HCT116 (cell line): ENCODE results near the gene CNTNAP2. TPM values are rescaled to one million over a fixed set of nuclear protein-coding genes. Genes with fewer than 3 reads are reported as not detected.

Experiments used
- ATAC-seq: fragments of 200-7000 bp; cut with Tn5 transposase; 2 replicates; pipeline ENCODE4 v1.9.1; 2020; ENCODE audit warnings: mild to moderate bottlenecking, moderate library complexity
- BruUV-seq: library from RNA; stranded (reverse); fragments of 400-500 nt; replicated peaks from 2 replicates; lab custom pipeline; 2021; lab: Mats Ljungman, UMichigan
- CTCF ChIA-PET: fragments of 300-600 bp; sonication (Branson Sonifier 250); formaldehyde crosslinking; loops from one replicate; lab custom pipeline; 2021; ENCODE audit warnings: antibody characterized with exemption; lab: Charles Lee
- POLR2A ChIA-PET: fragments of 300-600, 350-600 bp; sonication (Branson Sonifier 250); formaldehyde crosslinking; loops from one replicate; lab custom pipeline; 2021; ENCODE audit warnings: antibody characterized with exemption; lab: Charles Lee
- RAD21 ChIA-PET, 2 experiments: fragments of 300-600 bp; sonication (Branson Sonifier 250); formaldehyde crosslinking; loops; one replicate each; lab custom pipeline; 2023; ENCODE audit warnings: low total read pairs in 2 of 2; ENCODE audit not compliant: uncharacterized antibody in 2 of 2, unreplicated experiment in 2 of 2, low non-redundant PET in 1 of 2; lab: Charles Lee
- DNase-seq: peaks from one replicate; pipeline ENCODE4 v3.0.0-alpha.2; 2010; ENCODE audit warnings: low read depth, low spot score
- H2AFZ ChIP-seq: fragments of 200-600 bp; shearing (Covaris generic), sonication (generic); 2 replicates; pipeline ENCODE4 v1.6.1; 2017; ENCODE audit warnings: low read depth, mixed run types, mixed read lengths, antibody characterized with exemption, low read length; ENCODE audit not compliant: poor library complexity, severe bottlenecking
- H3K27ac ChIP-seq: 2 replicates; pipeline ENCODE4 v1.5.1; 2012; ENCODE audit warnings: low read depth, low read length
- H3K27me3 ChIP-seq: fragments of 200-600 bp; sonication (generic); 2 replicates; pipeline ENCODE4 v1.6.1; 2016; ENCODE audit warnings: mixed run types, low read length, mixed read lengths; ENCODE audit not compliant: insufficient read depth
- H3K36me3 ChIP-seq, 2 experiments: fragments of 200-500 bp in 1 of 2; fragments of 200-600 bp in 1 of 2; sonication (Bioruptor generic) in 1 of 2; sonication (generic) in 1 of 2; 2 replicates each; pipeline versions ENCODE4 v1.5.1 to v1.6.1; 2014 to 2016; ENCODE audit warnings: low read length in 2 of 2, inconsistent platforms in 1 of 2, mixed read lengths in 1 of 2, mixed run types in 1 of 2; ENCODE audit not compliant: insufficient read depth in 2 of 2, control insufficient read depth in 1 of 2
- H3K4me1 ChIP-seq, 2 experiments: fragments of 200-600 bp in 1 of 2; sonication (generic) in 1 of 2; 2 replicates each; pipeline versions ENCODE4 v1.5.1 to v1.6.1; 2012 to 2017; ENCODE audit warnings: low read length in 2 of 2, inconsistent platforms in 1 of 2, mild to moderate bottlenecking in 1 of 2, mixed read lengths in 1 of 2, mixed run types in 1 of 2, moderate library complexity in 1 of 2; ENCODE audit not compliant: insufficient read depth in 2 of 2, control insufficient read depth in 1 of 2
- H3K4me2 ChIP-seq: fragments of 200-600 bp; sonication (generic); 2 replicates; pipeline ENCODE4 v1.6.1; 2017; ENCODE audit warnings: mixed run types, low read length, mixed read lengths
- H3K4me3 ChIP-seq, 2 experiments: fragments of 200-600 bp in 1 of 2; sonication (generic) in 1 of 2; replicated peaks in 1 of 2; 2 replicates each; pipeline ENCODE4 v1.5.1; 2011 to 2016; ENCODE audit warnings: low read length in 2 of 2, control low read depth in 1 of 2, low read depth in 1 of 2, mild to moderate bottlenecking in 1 of 2, mixed read lengths in 1 of 2, mixed run types in 1 of 2
- H3K79me2 ChIP-seq: fragments of 200-600 bp; sonication (generic); 2 replicates; pipeline ENCODE4 v1.6.1; 2017; ENCODE audit warnings: mild to moderate bottlenecking, mixed run types, low read length, moderate library complexity, mixed read lengths; ENCODE audit not compliant: insufficient read depth
- H3K9ac ChIP-seq: fragments of 200-600 bp; sonication (generic); 2 replicates; pipeline ENCODE4 v1.6.1; 2016; ENCODE audit warnings: low read length, mixed read lengths
- H3K9me2 ChIP-seq: fragments of 200-600 bp; sonication (generic), shearing (Covaris generic); 2 replicates; pipeline ENCODE4 v1.6.1; 2017; ENCODE audit warnings: mixed run types, mild to moderate bottlenecking, moderate library complexity; ENCODE audit not compliant: insufficient read depth
- H3K9me3 ChIP-seq, 2 experiments: fragments of 200-500 bp in 1 of 2; fragments of 200-600 bp in 1 of 2; sonication (Bioruptor generic) in 1 of 2; sonication (generic) in 1 of 2; 2 replicates each; pipeline ENCODE4 v1.6.1; 2014 to 2017; ENCODE audit warnings: low read length in 2 of 2, mixed read lengths in 2 of 2, inconsistent platforms in 1 of 2, low read depth in 1 of 2, mild to moderate bottlenecking in 1 of 2, mixed run types in 1 of 2, moderate library complexity in 1 of 2; ENCODE audit not compliant: control insufficient read depth in 1 of 2, insufficient read depth in 1 of 2
- H4K20me1 ChIP-seq: fragments of 200-600 bp; sonication (generic), shearing (Covaris generic); 2 replicates; pipeline ENCODE4 v1.6.1; 2017; ENCODE audit warnings: mixed run types, mild to moderate bottlenecking, moderate library complexity; ENCODE audit not compliant: insufficient read depth
- ATF3 ChIP-seq: IDR thresholded peaks from 2 replicates; pipeline ENCODE4 v1.6.1; 2012
- CBX3 ChIP-seq: IDR thresholded peaks from 2 replicates; pipeline ENCODE4 v1.6.1; 2012; ENCODE audit warnings: low read depth
- CEBPB ChIP-seq: IDR thresholded peaks from 2 replicates; pipeline ENCODE4 v1.6.1; 2012; ENCODE audit warnings: low read depth
- CTCF ChIP-seq, 3 experiments: fragments of 200-600 bp in 1 of 3; sonication (generic) in 1 of 3; IDR thresholded peaks in 2 of 3; conservative IDR thresholded peaks in 1 of 3; 2 replicates each; pipeline ENCODE4 v1.5.1; 2012 to 2017; ENCODE audit warnings: low read depth in 2 of 3, low read length in 2 of 3, antibody characterized with exemption in 1 of 3, borderline replicate concordance in 1 of 3, control low read depth in 1 of 3, mild to moderate bottlenecking in 1 of 3, mixed read lengths in 1 of 3, mixed run types in 1 of 3, moderate library complexity in 1 of 3; ENCODE audit not compliant: insufficient read depth in 1 of 3
- EGR1 ChIP-seq: IDR thresholded peaks from 2 replicates; pipeline ENCODE4 v1.6.1; 2012; ENCODE audit warnings: low read depth
- ELF1 ChIP-seq: IDR thresholded peaks from 2 replicates; pipeline ENCODE4 v1.6.1; 2012; ENCODE audit warnings: low read depth, borderline replicate concordance
- EZH2phosphoT487 ChIP-seq: fragments of 200-600 bp; IDR thresholded peaks from 2 replicates; pipeline ENCODE4 v1.6.1; 2018; ENCODE audit warnings: antibody characterized with exemption, borderline replicate concordance
- FOSL1 ChIP-seq: IDR thresholded peaks from 2 replicates; pipeline ENCODE4 v1.6.1; 2012; ENCODE audit warnings: low read depth
- POLR2AphosphoS5 ChIP-seq: IDR thresholded peaks from 2 replicates; pipeline ENCODE4 v1.6.1; 2011; ENCODE audit warnings: mild to moderate bottlenecking, low read depth, low read length, moderate library complexity
- REST ChIP-seq: IDR thresholded peaks from 2 replicates; pipeline ENCODE4 v1.6.1; 2012; ENCODE audit warnings: low read depth
- SIN3A ChIP-seq: IDR thresholded peaks from 2 replicates; pipeline ENCODE4 v1.6.1; 2012; ENCODE audit warnings: low read depth
- SP1 ChIP-seq: IDR thresholded peaks from 2 replicates; pipeline ENCODE4 v1.6.1; 2012; ENCODE audit warnings: low read depth
- intact Hi-C: fragments of 100-400 bp; cut with micrococcal nuclease; formaldehyde crosslinking; loops from 2 replicates; pipeline ENCODE4 v1.10.0; 2022
- total RNA-seq: library from RNA; stranded (reverse); gene quantifications from one replicate; pipeline ENCODE4 v1.2.1, GENCODE V29; 2021; ENCODE audit not compliant: unreplicated experiment

Gene CNTNAP2
- total RNA-seq, 1 experiment from 2014 or later = 0.37 TPM

- H3K4me3 ChIP-seq = no peak overlapping the region
- H3K27me3 ChIP-seq = no peaks in the 10 kb centered on the region
- POLR2A ChIA-PET = no interaction called here
- CTCF ChIA-PET = no interaction called here
- H3K4me2 ChIP-seq = no peak overlapping the region
- H2AFZ ChIP-seq = no peak overlapping the region
- TF ChIP-seq FOSL1 = no peak
- no peak for TF ChIP-seq SIN3A
- TF ChIP-seq POLR2AphosphoS5 = no peak
- TF ChIP-seq CTCF (IDR thresholded peaks at IDR 0.05 in 2 of 3, conservative IDR thresholded peaks at IDR 0.05 in 1 of 3; ENCODE audit: borderline replicate concordance in 1 of 3, insufficient read depth in 1 of 3, low read depth in 2 of 3, low read length in 2 of 3) = no peak
- no peak for TF ChIP-seq EZH2phosphoT487
- TF ChIP-seq CEBPB = no peak
- no peak for TF ChIP-seq CBX3
- no peak for TF ChIP-seq ELF1
- no peak for TF ChIP-seq EGR1
- TF ChIP-seq SP1 = no peak
- no peak for TF ChIP-seq ATF3
- TF ChIP-seq REST = no peak
- TF ChIP-seq, all 23 proteins: peak for 0
- intact Hi-C loops = no loop called here
- no peak overlapping the region for H3K27ac ChIP-seq
- H3K9me2 ChIP-seq = no peaks in the 10 kb centered on the region
- no peaks in the 10 kb centered on the region for H4K20me1 ChIP-seq
- no peak overlapping the region for H3K9ac ChIP-seq
- DNase-seq = no peak
- no peaks in the 10 kb centered on the region; a peak in 2 of 4 replicates for H3K9me3 ChIP-seq
- no TSS peak for BruUV-seq
- no peaks in the 10 kb centered on the region for H3K4me1 ChIP-seq
- ATAC-seq = no peak
- RAD21 ChIA-PET = no interaction called here
- H3K36me3 ChIP-seq = no peaks in the 10 kb centered on the region
- H3K79me2 ChIP-seq = no peaks in the 10 kb centered on the region
These were observed 1744.6 kb downstream of the CNTNAP2 start for GRCh38 chr7:147861058-147861716.
